H1 (cell line): ENCODE measurements around the gene HES5. TPM values are rescaled to one million over a fixed set of nuclear protein-coding genes. Genes with fewer than 3 reads are reported as not detected.
A peak's percentile ranks its signal among the peaks of the same experiment; 100 is the strongest.

Experiments used
- CTCF ChIA-PET: fragments of 300-600 bp; sonication (Branson Sonifier 250); formaldehyde crosslinking; loops from one replicate; lab custom pipeline; 2021; ENCODE audit not compliant: partially characterized antibody; lab: Charles Lee
- POLR2A ChIA-PET: fragments of 300-600 bp; sonication (Branson Sonifier 250); formaldehyde crosslinking; loops from one replicate; lab custom pipeline; 2021; ENCODE audit warnings: inconsistent platforms; ENCODE audit not compliant: partially characterized antibody; lab: Charles Lee
- DNase-seq, 2 experiments: peaks; one replicate each; pipeline versions ENCODE4 v3.0.0 to v3.0.0-alpha.2; 2010 to 2022; ENCODE audit warnings: low spot score in 2 of 2, low read depth in 1 of 2, mixed read lengths in 1 of 2
- FAIRE-seq: peaks from 2 replicates; lab custom pipeline; 2011; peaks lifted over from hg19 to GRCh38; lab: Jason Lieb, UNC
- H2AFZ ChIP-seq: 2 replicates; pipeline ENCODE4 v1.8.1; 2012; ENCODE audit warnings: low read length, inconsistent platforms
- H2AK5ac ChIP-seq: 2 replicates; pipeline ENCODE4 v1.6.1; 2013; ENCODE audit warnings: low read depth, low read length
- H2BK120ac ChIP-seq: replicated peaks from 2 replicates; pipeline ENCODE3; 2013; ENCODE audit warnings: low read depth, low read length, inconsistent platforms
- H2BK12ac ChIP-seq: 2 replicates; pipeline ENCODE4 v1.6.1; 2013; ENCODE audit warnings: low read depth, low read length
- H2BK15ac ChIP-seq: 2 replicates; pipeline ENCODE4 v1.6.1; 2013; ENCODE audit warnings: low read length
- H2BK20ac ChIP-seq: 2 replicates; pipeline ENCODE4 v1.6.1; 2013; ENCODE audit warnings: low read length
- H2BK5ac ChIP-seq: 2 replicates; pipeline ENCODE4 v1.6.1; 2013; ENCODE audit warnings: low read depth, low read length
- H3K14ac ChIP-seq: 2 replicates; pipeline ENCODE4 v1.6.1; 2013; ENCODE audit warnings: inconsistent platforms; ENCODE audit not compliant: insufficient read length
- H3K18ac ChIP-seq: 2 replicates; pipeline ENCODE4 v1.6.1; 2013; ENCODE audit warnings: low read length; ENCODE audit errors: extremely low read depth
- H3K23ac ChIP-seq: 2 replicates; pipeline ENCODE4 v1.6.1; 2013; ENCODE audit warnings: inconsistent platforms; ENCODE audit not compliant: insufficient read length
- H3K23me2 ChIP-seq: 2 replicates; pipeline ENCODE4 v1.6.1; 2013; ENCODE audit warnings: low read depth, low read length
- H3K27ac ChIP-seq: 2 replicates; pipeline ENCODE4 v1.6.1; 2011; ENCODE audit warnings: low read depth, low read length, inconsistent platforms
- H3K27me3 ChIP-seq, 4 experiments: replicated peaks in 1 of 4; 1 replicate in 1 of 4; 2 replicates in 3 of 4; pipeline versions ENCODE4 v1.6.1 to v1.8.1; 2011 to 2013; ENCODE audit warnings: low read length in 3 of 4, mild to moderate bottlenecking in 3 of 4, inconsistent platforms in 2 of 4, mixed read lengths in 2 of 4, moderate library complexity in 1 of 4; ENCODE audit not compliant: control insufficient read depth in 3 of 4, insufficient read depth in 3 of 4; ENCODE audit errors: extremely low read depth in 1 of 4
- H3K36me3 ChIP-seq, 4 experiments: 2 replicates each; pipeline versions ENCODE4 v1.6.1 to v1.8.1; 2011 to 2013; ENCODE audit warnings: mild to moderate bottlenecking in 4 of 4, low read length in 3 of 4, moderate library complexity in 2 of 4, control low read depth in 1 of 4, inconsistent platforms in 1 of 4; ENCODE audit not compliant: insufficient read depth in 4 of 4, control insufficient read depth in 2 of 4
- H3K4ac ChIP-seq: replicated peaks from 2 replicates; pipeline ENCODE3; 2013; ENCODE audit warnings: low read length, low read depth, mixed read lengths, inconsistent platforms; ENCODE audit not compliant: insufficient read length
- H3K4me1 ChIP-seq, 4 experiments: replicated peaks in 1 of 4; 1 replicate in 1 of 4; 2 replicates in 3 of 4; pipeline versions ENCODE4 v1.6.1 to v1.8.1; 2011 to 2013; ENCODE audit warnings: low read length in 3 of 4, inconsistent platforms in 2 of 4, mixed read lengths in 1 of 4; ENCODE audit not compliant: insufficient read depth in 4 of 4, control insufficient read depth in 3 of 4
- H3K4me2 ChIP-seq, 2 experiments: 2 replicates each; pipeline versions ENCODE4 v1.6.1 to v1.8.1; 2011 to 2013; ENCODE audit warnings: low read depth in 2 of 2, low read length in 2 of 2, control low read depth in 1 of 2, inconsistent platforms in 1 of 2, mild to moderate bottlenecking in 1 of 2; ENCODE audit not compliant: insufficient read depth in 1 of 2
- H3K4me3 ChIP-seq, 4 experiments: fragments of 200-600, 300-600 bp in 1 of 4; sonication (generic), shearing (Covaris generic), sonication (Bioruptor Twin) in 1 of 4; 2 replicates each; pipeline versions ENCODE4 v1.5.1 to v1.8.1; 2011 to 2016; ENCODE audit warnings: low read length in 4 of 4, low read depth in 3 of 4, control low read depth in 2 of 4, inconsistent platforms in 2 of 4, mild to moderate bottlenecking in 2 of 4, mixed read lengths in 1 of 4, moderate library complexity in 1 of 4; ENCODE audit not compliant: insufficient read depth in 2 of 4; ENCODE audit errors: extremely low read depth in 1 of 4
- H3K56ac ChIP-seq: replicated peaks from 2 replicates; pipeline ENCODE3; 2013; ENCODE audit warnings: low read depth, mild to moderate bottlenecking, mixed read lengths, low read length, inconsistent platforms; ENCODE audit not compliant: insufficient read length
- H3K79me1 ChIP-seq: 2 replicates; pipeline ENCODE4 v1.6.1; 2013; ENCODE audit warnings: low read depth, low read length, control low read depth
- H3K79me2 ChIP-seq, 2 experiments: 2 replicates each; pipeline versions ENCODE4 v1.6.1 to v1.8.1; 2012 to 2013; ENCODE audit warnings: low read length in 2 of 2, mild to moderate bottlenecking in 2 of 2, inconsistent platforms in 1 of 2; ENCODE audit not compliant: insufficient read depth in 2 of 2, control insufficient read depth in 1 of 2
- H3K9ac ChIP-seq, 4 experiments: replicated peaks in 1 of 4; 1 replicate in 1 of 4; 2 replicates in 3 of 4; pipeline versions ENCODE4 v1.6.1 to v1.8.1; 2011 to 2013; ENCODE audit warnings: low read depth in 3 of 4, low read length in 3 of 4, control low read depth in 2 of 4, mild to moderate bottlenecking in 2 of 4, moderate library complexity in 2 of 4, inconsistent platforms in 1 of 4; ENCODE audit errors: extremely low read depth in 1 of 4
- H3K9me3 ChIP-seq, 2 experiments: 2 replicates each; pipeline versions ENCODE4 v1.6.1 to v1.8.1; 2012 to 2013; ENCODE audit warnings: mild to moderate bottlenecking in 2 of 2, moderate library complexity in 2 of 2, control low read depth in 1 of 2, inconsistent platforms in 1 of 2, low read depth in 1 of 2, low read length in 1 of 2, mixed read lengths in 1 of 2; ENCODE audit not compliant: insufficient read depth in 2 of 2
- H4K20me1 ChIP-seq, 2 experiments: replicated peaks in 1 of 2; 2 replicates each; pipeline versions ENCODE3 to v1.8.1; 2011 to 2013; ENCODE audit warnings: inconsistent platforms in 2 of 2, low read length in 2 of 2, mild to moderate bottlenecking in 1 of 2; ENCODE audit not compliant: insufficient read depth in 2 of 2, control insufficient read depth in 1 of 2
- H4K5ac ChIP-seq: 2 replicates; pipeline ENCODE4 v1.6.1; 2013; ENCODE audit warnings: low read length, low read depth, mixed read lengths, inconsistent platforms; ENCODE audit not compliant: insufficient read length
- H4K8ac ChIP-seq: 2 replicates; pipeline ENCODE4 v1.8.0; 2013; ENCODE audit warnings: mild to moderate bottlenecking, moderate library complexity, low read length, inconsistent platforms; ENCODE audit not compliant: insufficient read depth; ENCODE audit errors: extremely low read depth
- H4K91ac ChIP-seq: replicated peaks from 2 replicates; pipeline ENCODE3; 2013; ENCODE audit warnings: low read length, mixed read lengths, inconsistent platforms; ENCODE audit not compliant: insufficient read length
- EGR1 ChIP-seq: IDR thresholded peaks from 2 replicates; pipeline ENCODE4 v1.6.1; 2011; ENCODE audit warnings: low read depth, low read length, borderline replicate concordance
- EZH2 ChIP-seq: fragments of 200-600 bp; sonication (generic); IDR thresholded peaks from 2 replicates; pipeline ENCODE4 v1.7.1; 2012; ENCODE audit warnings: low read depth, mild to moderate bottlenecking, moderate library complexity, low read length, inconsistent platforms; ENCODE audit not compliant: severe bottlenecking
- GTF2F1 ChIP-seq: IDR thresholded peaks from 2 replicates; pipeline ENCODE4 v1.6.1; 2012; ENCODE audit warnings: low read depth, low read length, improper control_type of control experiment, borderline replicate concordance
- PHF8 ChIP-seq: fragments of 200-600 bp; sonication (generic); conservative IDR thresholded peaks from 2 replicates; pipeline ENCODE4 v1.7.1; 2012; ENCODE audit warnings: low read depth, mild to moderate bottlenecking, inconsistent platforms, low read length, moderate library complexity
- RFX5 ChIP-seq: IDR thresholded peaks from 2 replicates; pipeline ENCODE4 v1.6.1; 2011; ENCODE audit warnings: low read depth, low read length, improper control_type of control experiment, borderline replicate concordance
- TAF7 ChIP-seq: optimal IDR thresholded peaks from 2 replicates; pipeline ENCODE3; 2011; ENCODE audit warnings: low read depth, mild to moderate bottlenecking, inconsistent platforms, low read length, moderate library complexity, borderline replicate concordance
- WGBS, 2 experiments: shearing (Covaris generic) in 1 of 2; methylation state at CpG; one replicate each; pipeline versions ENCODE4 v1.1.6 to v1.1.7; 2013 to 2015; ENCODE audit warnings: low lambda C conversion rate in 2 of 2, mixed read lengths in 2 of 2, inconsistent platforms in 1 of 2, low coverage in 1 of 2, missing lambda C conversion rate in 1 of 2; ENCODE audit not compliant: insufficient replicate concordance in 2 of 2, insufficient coverage in 1 of 2, insufficient read length in 1 of 2; ENCODE audit errors: extremely low coverage in 1 of 2, missing lambda C conversion rate in 1 of 2; 5-methylcytosine and 5-hydroxymethylcytosine counted together
- polyA plus RNA-seq, 7 experiments: library from polyadenylated mRNA; depleted of rRNA in 3 of 7; stranded (reverse) in 5 of 7; unstranded in 2 of 7; fragments of >200 nt in 5 of 7; fragments of 200-250 nt in 2 of 7; gene quantifications; 1 replicate in 5 of 7; 2 replicates in 1 of 7; 4 replicates in 1 of 7; pipeline versions ENCODE4 v1.2.1 to v1.2.3, GENCODE V29; 2011 to 2013; ENCODE audit warnings: missing spikeins in 2 of 7, mixed read lengths in 2 of 7
- total RNA-seq: library from RNA; stranded (reverse); fragmentation: NEBNext Ultra II Directional; extraction: Animal tissue kit (Norgen Biotek cat#: 25700); gene quantifications from 2 replicates; pipeline ENCODE4 v1.2.1, GENCODE V29; 2021

HES5 gene
- total and polyA plus RNA-seq, 2 of the 8 experiments (the other 6 are each of a cell fraction or from before 2014, with no cell fraction given) = 0.22 TPM; not detected in 1

- WGBS, 2 experiments = 87% methylated on average over 24 of the region's 24 CpGs; no CpG with 5 or more reads in 1 of the 2 experiments
- DNase-seq (no peak), FAIRE-seq (no peak)
- Histone ChIP-seq H2AFZ (no peak overlapping the region), H3K4me2 (no peak overlapping the region), H4K8ac (peak overlapping the region; percentile 28; the same call in 1 of the 2 replicates), H3K23ac (no peak overlapping the region), H3K9me3 (peaks cover 0 to 7% of the 10 kb centered on the region in 2 experiments; a peak in 1 of 4 replicates), H3K27me3 (peaks cover 0 to 16% (median 3%) of the 10 kb centered on the region in 4 experiments; a peak in 3 of 7 replicates), H3K27ac (no peak overlapping the region), H2BK12ac (no peak overlapping the region), H3K4ac (no peak overlapping the region), H2BK120ac (no peak overlapping the region), H2BK15ac (no peak overlapping the region), H3K79me1 (no peaks in the 10 kb centered on the region), H4K20me1 (no peaks in the 10 kb centered on the region), H2AK5ac (no peak overlapping the region), H3K36me3 (no peaks in the 10 kb centered on the region)
- ChIA-PET POLR2A (interaction anchor here (0.7 kb wide), 1 partner anchor 47 kb away, joined by 3 read pairs; no protein-coding TSS in a partner anchor), CTCF (interaction anchor here (1.0 to 1.8 kb wide), 4 partner anchors 14 to 856 kb away, joined by 3 to 7 read pairs (median 4); no protein-coding TSS in a partner anchor)
- TF ChIP-seq TAF7 (no peak), GTF2F1 (no peak), EGR1 (no peak), PHF8 (no peak), RFX5 (no peak), EZH2 (no peak)
- TF ChIP-seq, all 59 proteins: peak for 0
- Histone ChIP-seq H3K14ac (no peak overlapping the region), H4K91ac (no peak overlapping the region), H3K4me1 (no peaks in the 10 kb centered on the region), H3K79me2 (no peaks in the 10 kb centered on the region), H4K5ac (no peak overlapping the region), H3K56ac (no peak overlapping the region), H2BK5ac (no peak overlapping the region), H3K23me2 (no peaks in the 10 kb centered on the region), H2BK20ac (no peak overlapping the region), H3K4me3 (no peak overlapping the region), H3K9ac (no peak overlapping the region), H3K18ac (no peak overlapping the region)
These were observed 36.3 kb downstream of the HES5 start for GRCh38 chr1:2493691-2494322.
